ENCODE measurements around the gene MTO1. TPM values are rescaled to one million over a fixed set of nuclear protein-coding genes. Genes with fewer than 3 reads are reported as not detected.

The MTO1 gene
- 10 to 100 TPM in 4 of 6 donors, 1 to 10 TPM in 2; 8.9 to 14.7 (median 10.6) TPM for total RNA-seq
- polyA plus RNA-seq: 10 to 100 TPM in 1 of 2 donors, 1 to 10 TPM in 1; 8.8 to 11.4 TPM

DNA sequence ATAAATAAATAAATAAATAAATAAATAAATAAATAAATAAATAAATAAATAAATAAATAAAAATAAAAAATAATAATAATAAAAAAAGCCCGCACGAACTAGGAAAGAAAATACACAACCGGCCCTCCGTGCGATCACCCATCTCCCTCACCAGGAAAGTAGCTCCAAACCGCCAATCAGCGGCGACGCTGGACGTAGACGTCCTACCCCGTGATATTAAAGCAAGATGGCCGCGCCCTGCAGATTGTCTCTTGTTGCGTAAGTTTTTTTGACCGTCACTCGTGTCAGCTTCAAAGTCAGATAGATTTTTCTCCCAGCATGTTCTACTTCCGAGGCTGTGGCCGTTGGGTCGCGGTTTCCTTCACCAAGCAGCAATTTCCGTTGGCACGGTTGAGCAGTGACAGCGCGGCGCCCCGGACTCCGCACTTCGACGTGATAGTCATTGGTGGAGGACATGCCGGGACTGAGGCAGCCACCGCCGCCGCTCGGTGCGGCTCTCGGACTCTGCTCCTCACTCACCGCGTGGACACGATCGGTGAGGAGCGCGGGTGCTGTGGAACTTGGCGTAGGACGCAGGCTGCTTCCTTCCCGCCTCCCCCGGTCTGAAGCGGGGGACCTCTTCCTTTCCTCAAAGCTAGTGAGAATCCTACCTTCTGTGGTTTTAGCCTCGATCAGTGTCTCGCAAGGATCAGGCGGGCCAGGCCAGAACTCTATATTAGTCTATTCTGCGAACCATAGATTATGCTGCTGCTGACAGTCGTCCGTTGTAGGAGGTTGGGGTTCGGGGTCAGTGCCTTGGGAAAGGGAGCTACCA lies at the start of gene MTO1:
Gene MTO1 (plus strand): TSS at position 201 of the 814 bp plus-strand sequence. CDS start 118 bp downstream, at position 319.
- ATAC-seq: peak; percentile 99
- intact Hi-C loops (cut with DNase I): no loop called here
- peak within 1 kb of the TSS; percentile 60 to 97 (median 82) for H3K4me3 ChIP-seq
- FAIRE-seq: peak; percentile 56
- no peaks in the 10 kb centered on the region for H3K9me3 ChIP-seq
- peaks cover 0 to 4% (median 3%) of the 10 kb centered on the region in 3 donors for H3K36me3 ChIP-seq
- peak within 1 kb of the TSS; percentile 56 to 93 (median 78) for H3K27ac ChIP-seq
- peaks cover 0 to 11% (median 6%) of the 10 kb centered on the region in 3 donors for H3K4me1 ChIP-seq
- WGBS, 2 donors: 0% methylated on average over 55 of the region's 55 CpGs
- peak; percentile 82 to 94 (median 88) for DNase-seq
- H3K27me3 ChIP-seq: no peaks in the 10 kb centered on the region
- no peak for TF ChIP-seq CTCF (IDR thresholded peaks at IDR 0.05)

DNA sequence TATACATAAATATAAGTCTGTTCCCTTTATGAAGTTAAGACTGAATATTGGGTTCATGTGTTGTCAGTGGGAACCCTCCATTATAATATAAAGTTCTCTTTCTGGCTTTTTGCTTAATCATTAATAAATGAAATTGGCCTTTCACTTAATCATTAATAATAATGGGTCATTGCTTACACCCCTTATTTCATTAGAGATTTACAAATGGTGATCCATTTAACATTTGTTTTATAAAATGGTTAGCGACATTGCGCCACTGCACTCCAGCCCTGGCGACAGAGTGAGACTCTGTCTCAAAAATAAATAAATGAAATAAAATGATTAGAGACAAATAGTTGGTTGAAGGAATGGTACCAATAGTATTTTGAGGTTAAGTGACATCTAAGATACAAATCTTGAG lies 48.4 kb upstream of the MTO1 start:
- DNase-seq (no peak), FAIRE-seq (no peak), ATAC-seq (no peak)
- intact Hi-C loops (cut with DNase I): no loop called here
- TF ChIP-seq CTCF (IDR thresholded peaks at IDR 0.05): no peak
- H3K36me3 ChIP-seq: no peaks in the 10 kb centered on the region
- H3K9me3 ChIP-seq: no peaks in the 10 kb centered on the region
- 93 to 94% methylated on average over 3 of the region's 3 CpGs for WGBS, 2 donors
- no peak overlapping the region for H3K4me3 ChIP-seq
- H3K27ac ChIP-seq: no peak overlapping the region
- H3K4me1 ChIP-seq: no peaks in the 10 kb centered on the region
- no peaks in the 10 kb centered on the region for H3K27me3 ChIP-seq

DNA sequence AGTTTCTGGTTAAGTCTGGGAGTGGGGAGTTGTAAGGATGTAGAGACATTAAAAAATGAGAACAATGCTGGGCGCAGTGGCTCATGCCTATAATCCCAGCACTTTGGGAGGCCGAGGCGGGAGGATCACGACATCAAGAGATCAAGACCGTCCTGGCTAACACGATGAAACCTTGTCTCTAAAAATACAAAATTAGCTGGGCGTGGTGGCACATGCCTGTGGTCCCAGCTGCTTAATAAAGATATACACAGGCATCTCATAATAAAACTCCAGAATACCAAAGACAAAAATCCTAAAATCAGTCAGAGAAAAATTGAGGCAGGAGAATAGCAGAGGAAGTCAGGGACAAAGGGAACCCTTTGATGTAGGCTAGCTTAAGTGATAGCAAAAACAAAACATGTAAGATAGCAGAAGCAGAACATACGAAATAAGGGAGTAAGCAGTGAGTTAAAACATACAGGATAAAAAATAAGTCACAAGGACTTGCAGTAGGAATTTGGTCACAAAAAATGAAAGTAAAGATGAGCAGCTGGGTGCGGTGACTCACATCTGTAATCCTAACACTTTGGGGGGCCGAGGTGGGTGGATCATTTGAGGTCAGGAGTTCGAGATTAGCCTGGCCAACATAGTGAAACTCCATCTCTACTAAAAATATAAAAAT lies 43.3 kb upstream of the MTO1 start:
- DNase-seq: no peak

DNA sequence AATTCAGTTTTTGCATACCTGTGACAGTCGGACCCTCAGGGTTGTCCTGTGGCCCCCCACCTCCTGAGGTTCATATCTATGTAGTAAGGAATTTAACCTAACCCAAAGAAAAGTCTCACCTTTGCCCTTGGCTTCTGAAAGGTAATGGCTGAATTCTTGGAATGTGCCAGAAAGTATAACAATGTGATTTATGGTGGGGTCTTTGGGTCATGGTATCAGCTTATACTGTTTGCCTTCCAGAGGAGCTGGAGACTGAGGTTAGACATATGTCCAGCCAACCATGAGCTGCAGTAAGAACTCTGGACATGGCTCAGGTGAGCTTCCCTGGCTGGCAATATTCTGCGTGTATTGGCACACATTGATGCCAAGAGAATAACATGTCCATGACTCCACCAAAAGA lies 40.0 kb upstream of the MTO1 start:
- FAIRE-seq: no peak

More for the DNA sequence above, 43.3 kb upstream of the MTO1 start:
- Histone ChIP-seq H3K36me3 (no peaks in the 10 kb centered on the region), H3K9me3 (no peaks in the 10 kb centered on the region), H3K4me1 (no peaks in the 10 kb centered on the region), H3K4me3 (no peak overlapping the region), H3K27ac (no peak overlapping the region), H3K27me3 (no peaks in the 10 kb centered on the region)
- no peak for ATAC-seq
- intact Hi-C loops (cut with DNase I): no loop called here
- 89% methylated on average over 11 of the region's 11 CpGs for WGBS, 2 donors
- FAIRE-seq: no peak
- TF ChIP-seq CTCF (IDR thresholded peaks at IDR 0.05): no peak

More for the DNA sequence above, 40.0 kb upstream of the MTO1 start:
- no peaks in the 10 kb centered on the region for H3K9me3 ChIP-seq
- no peaks in the 10 kb centered on the region for H3K27me3 ChIP-seq
- H3K4me3 ChIP-seq: no peak overlapping the region
- H3K36me3 ChIP-seq: no peaks in the 10 kb centered on the region
- ATAC-seq: no peak
- H3K27ac ChIP-seq: no peak overlapping the region
- 66 to 67% methylated on average over 2 of the region's 2 CpGs for WGBS, 2 donors
- no peak for DNase-seq
- H3K4me1 ChIP-seq: no peaks in the 10 kb centered on the region
- intact Hi-C loops (cut with DNase I): no loop called here
- TF ChIP-seq CTCF (IDR thresholded peaks at IDR 0.05): no peak
